ENCODE measurements around the gene LRRC4C.

Gene LRRC4C

GRCh38 chr11:41400819-41401382 lies 58.6 kb downstream of the LRRC4C start:
- Histone ChIP-seq H3K4me3 (replicated peaks; ENCODE audit: low read depth, low read length) (no peak overlapping the region), H3K36me3 (ENCODE audit: control insufficient read depth, insufficient read depth, low read length) (no peaks in the 10 kb centered on the region), H3K27me3 (replicated peaks; ENCODE audit: control insufficient read depth, insufficient read depth, low read length) (no peaks in the 10 kb centered on the region)
- no peak for TF ChIP-seq CTCF (IDR thresholded peaks at IDR 0.05; ENCODE audit: insufficient read depth, low read length, poor library complexity, severe bottlenecking)
- no peak for DNase-seq (ENCODE audit: extremely low read depth, insufficient read length)

DNA sequence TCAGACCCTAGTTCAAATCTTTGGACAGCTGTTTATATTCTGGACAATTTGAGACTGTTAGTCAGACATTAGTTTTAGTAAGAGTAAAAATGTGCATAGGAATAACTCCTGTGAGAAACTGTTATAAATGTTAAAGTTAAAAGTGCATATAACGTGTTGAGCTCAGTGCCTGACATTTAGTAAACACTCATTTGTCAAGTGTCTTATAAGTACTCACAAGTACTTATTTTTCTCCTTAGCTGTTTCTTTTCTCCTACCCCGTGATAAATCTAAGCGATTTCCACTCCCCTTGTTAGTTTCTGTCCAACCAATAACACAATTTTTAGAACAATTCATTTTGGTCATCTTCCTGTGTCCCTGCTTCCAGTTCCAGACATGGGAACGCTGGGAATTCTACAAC lies 59.3 kb downstream of the LRRC4C start:
- H3K4me3 ChIP-seq (replicated peaks; ENCODE audit: low read depth, low read length) = no peak overlapping the region
- no peak for DNase-seq (ENCODE audit: extremely low read depth, insufficient read length)
- TF ChIP-seq CTCF (IDR thresholded peaks at IDR 0.05; ENCODE audit: insufficient read depth, low read length, poor library complexity, severe bottlenecking) = no peak
- no peaks in the 10 kb centered on the region for H3K36me3 ChIP-seq (ENCODE audit: control insufficient read depth, insufficient read depth, low read length)
- H3K27me3 ChIP-seq (replicated peaks; ENCODE audit: control insufficient read depth, insufficient read depth, low read length) = no peaks in the 10 kb centered on the region

GRCh38 chr11:41399323-41399722 lies 60.1 kb downstream of the LRRC4C start:
- Histone ChIP-seq H3K36me3 (ENCODE audit: control insufficient read depth, insufficient read depth, low read length) (no peaks in the 10 kb centered on the region), H3K27me3 (replicated peaks; ENCODE audit: control insufficient read depth, insufficient read depth, low read length) (no peaks in the 10 kb centered on the region), H3K4me3 (replicated peaks; ENCODE audit: low read depth, low read length) (no peak overlapping the region)
- TF ChIP-seq CTCF (IDR thresholded peaks at IDR 0.05; ENCODE audit: insufficient read depth, low read length, poor library complexity, severe bottlenecking) = no peak
- DNase-seq (ENCODE audit: extremely low read depth, insufficient read length) = no peak

GRCh38 chr11:41398175-41398574 lies 61.3 kb downstream of the LRRC4C start:
- DNase-seq (ENCODE audit: extremely low read depth, insufficient read length) = no peak
- TF ChIP-seq CTCF (IDR thresholded peaks at IDR 0.05; ENCODE audit: insufficient read depth, low read length, poor library complexity, severe bottlenecking) = no peak
- no peaks in the 10 kb centered on the region for H3K36me3 ChIP-seq (ENCODE audit: control insufficient read depth, insufficient read depth, low read length)

DNA sequence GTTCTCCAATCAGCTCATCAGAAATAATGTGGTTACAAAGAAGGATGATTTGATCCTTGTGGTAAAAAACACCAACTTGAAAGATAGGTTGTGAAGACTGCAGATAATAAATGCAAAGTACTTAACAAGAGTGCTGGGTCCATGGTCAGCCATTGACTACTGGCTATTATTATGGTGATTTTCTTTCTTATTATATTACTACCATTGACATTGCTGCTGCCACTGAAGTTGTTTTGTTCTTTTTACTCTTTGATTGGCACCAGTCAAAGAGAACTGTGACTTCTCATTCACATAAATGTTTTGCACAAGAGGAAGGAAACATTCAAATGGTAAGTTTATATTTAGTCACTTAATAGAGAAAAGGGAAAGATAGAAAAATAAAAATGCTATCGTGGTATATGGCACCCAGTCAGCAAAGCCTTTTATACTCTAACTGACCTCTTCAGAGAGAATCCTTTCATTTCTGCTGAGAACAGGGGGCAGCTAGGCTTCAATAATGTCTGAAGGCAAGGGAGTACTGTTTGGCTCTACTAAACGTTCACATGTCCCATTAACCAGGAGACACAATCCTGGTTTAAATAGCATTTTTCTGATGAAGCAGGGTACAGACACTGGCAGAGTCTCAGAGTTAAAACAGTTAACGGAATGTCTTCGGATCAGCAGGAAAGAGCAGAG lies 64.8 kb downstream of the LRRC4C start:
- no peak for DNase-seq (ENCODE audit: extremely low read depth, insufficient read length)
- no peak for TF ChIP-seq CTCF (IDR thresholded peaks at IDR 0.05; ENCODE audit: insufficient read depth, low read length, poor library complexity, severe bottlenecking)
- Histone ChIP-seq H3K27me3 (replicated peaks; ENCODE audit: control insufficient read depth, insufficient read depth, low read length) (no peaks in the 10 kb centered on the region), H3K4me3 (replicated peaks; ENCODE audit: low read depth, low read length) (no peak overlapping the region), H3K36me3 (ENCODE audit: control insufficient read depth, insufficient read depth, low read length) (no peaks in the 10 kb centered on the region)

More at GRCh38 chr11:41398175-41398574, 61.3 kb downstream of the LRRC4C start:
- H3K27me3 ChIP-seq (replicated peaks; ENCODE audit: control insufficient read depth, insufficient read depth, low read length) = no peaks in the 10 kb centered on the region
- no peak overlapping the region for H3K4me3 ChIP-seq (replicated peaks; ENCODE audit: low read depth, low read length)
